Left ventricle myocardium inferior (tissue), 1 donor: ENCODE measurements around the gene PIK3CD. TPM values are rescaled to one million over a fixed set of nuclear protein-coding genes. Genes with fewer than 3 reads are reported as not detected.

Experiments used
- DNase-seq: peaks from one replicate; pipeline ENCODE4 v3.0.0-alpha.2; 2020
- H3K27ac ChIP-seq: fragments of 200-600 bp; replicated peaks from 2 replicates; pipeline ENCODE4 v1.8.0; 2021
- H3K27me3 ChIP-seq: fragments of 200-600 bp; 2 replicates; pipeline ENCODE4 v1.8.0; 2021; ENCODE audit warnings: low read depth
- H3K36me3 ChIP-seq: fragments of 200-600 bp; 2 replicates; pipeline ENCODE4 v1.8.0; 2021
- H3K4me1 ChIP-seq: fragments of 200-600 bp; 2 replicates; pipeline ENCODE4 v1.8.0; 2021
- H3K4me3 ChIP-seq: fragments of 200-600 bp; 2 replicates; pipeline ENCODE4 v1.8.0; 2021; ENCODE audit warnings: mild to moderate bottlenecking, moderate library complexity
- H3K9me3 ChIP-seq: fragments of 200-600 bp; replicated peaks from 2 replicates; pipeline ENCODE4 v1.8.0; 2021
- CTCF ChIP-seq: fragments of 200-600 bp; IDR thresholded peaks from 2 replicates; pipeline ENCODE4 v1.8.0; 2021; ENCODE audit warnings: antibody characterized with exemption, mild to moderate bottlenecking, borderline replicate concordance
- intact Hi-C: fragments of 100-400 bp; cut with micrococcal nuclease; formaldehyde crosslinking; loops from one replicate; pipeline ENCODE4 v1.11.0; 2022
- total RNA-seq: library from RNA; stranded (reverse); fragmentation: NEBNext Ultra II Directional; extraction: Animal tissue kit (Norgen Biotek cat#: 25700); gene quantifications from one replicate; pipeline ENCODE4 v1.2.1, GENCODE V29; 2021
- donor health status: DM: no; HTN: yes; CAD: no; lungs with severe emphysema.

PIK3CD gene
- total RNA-seq, 1 donor from 2014 or later = 2.6 TPM

GRCh38 chr1:9731051-9731537, 79.6 kb downstream of the PIK3CD start:
- Histone ChIP-seq H3K27ac (no peak overlapping the region), H3K27me3 (no peaks in the 10 kb centered on the region), H3K4me3 (no peak overlapping the region), H3K36me3 (peaks cover 81% of the 10 kb centered on the region), H3K9me3 (no peaks in the 10 kb centered on the region), H3K4me1 (no peaks in the 10 kb centered on the region)
- intact Hi-C loops = no loop called here
- no peak for DNase-seq
- no peak for TF ChIP-seq CTCF

DNA sequence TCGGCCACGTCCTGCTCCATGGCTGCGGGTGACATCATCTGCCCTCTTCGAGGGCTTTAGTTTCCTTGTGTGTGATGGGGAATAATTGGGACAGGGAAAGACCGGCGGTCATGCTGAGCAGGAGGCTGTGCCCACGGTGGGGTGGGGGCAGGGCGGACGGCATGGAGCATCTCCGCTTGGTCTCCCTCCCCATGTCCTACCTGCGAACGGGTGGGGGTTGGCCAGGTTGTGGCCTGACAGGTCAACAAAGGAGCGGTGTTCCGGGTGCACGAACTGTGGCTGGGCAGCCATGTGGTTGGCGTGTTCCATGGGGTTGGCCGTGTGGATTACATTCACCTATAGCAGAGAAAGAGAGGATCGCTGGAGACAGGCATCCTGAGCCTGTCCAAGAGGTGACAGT, 80.0 kb downstream of the PIK3CD start:
- Histone ChIP-seq H3K9me3 (no peaks in the 10 kb centered on the region), H3K4me3 (no peak overlapping the region), H3K4me1 (no peaks in the 10 kb centered on the region), H3K27me3 (no peaks in the 10 kb centered on the region), H3K27ac (no peak overlapping the region), H3K36me3 (peaks cover 86% of the 10 kb centered on the region)
- intact Hi-C loops = no loop called here
- no peak for DNase-seq
- no peak for TF ChIP-seq CTCF

DNA sequence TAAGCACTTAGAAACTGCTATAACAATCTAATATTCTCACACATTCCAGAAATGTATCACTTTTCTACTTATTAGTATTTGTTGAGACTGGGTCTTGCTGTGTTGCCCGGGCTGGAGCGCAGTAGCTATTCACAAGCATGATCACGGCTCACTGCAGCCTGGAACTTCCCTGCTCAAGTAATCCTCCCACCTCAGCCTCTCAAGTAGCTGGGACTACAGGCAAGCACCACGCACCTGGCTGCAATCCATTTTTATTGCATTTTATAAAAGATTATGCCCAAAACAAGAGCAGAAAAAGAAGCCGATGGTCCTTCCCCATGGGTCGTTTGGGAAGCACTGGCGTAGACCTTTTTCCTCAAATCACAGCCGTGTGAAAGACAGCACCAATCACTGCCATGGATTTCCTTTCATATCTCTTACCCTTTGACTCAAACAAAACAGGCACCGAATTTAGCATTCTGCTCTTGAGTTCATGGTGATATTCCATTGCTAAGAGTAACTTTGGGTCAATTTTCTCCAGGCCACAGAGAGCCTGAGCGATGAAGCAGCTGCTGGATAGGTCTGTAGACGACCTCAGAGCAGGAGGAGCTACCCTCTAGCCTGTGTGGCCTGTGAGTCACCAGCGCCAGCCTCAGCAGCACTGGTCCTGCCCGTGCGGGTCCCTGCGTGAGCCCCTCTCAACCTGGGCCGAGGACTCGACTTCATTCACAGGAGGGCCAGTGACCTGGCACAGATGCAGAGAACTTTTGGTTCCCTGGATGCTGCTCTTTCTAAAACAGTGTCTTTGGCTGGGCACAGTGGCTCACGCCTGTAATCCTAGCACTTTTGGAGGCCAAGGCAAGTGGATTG, 80.8 kb downstream of the PIK3CD start:
- DNase-seq = no peak

GRCh38 chr1:9733160-9733789, 81.7 kb downstream of the PIK3CD start:
- H3K36me3 ChIP-seq = peaks cover 100% of the 10 kb centered on the region
- H3K9me3 ChIP-seq = no peaks in the 10 kb centered on the region
- intact Hi-C loops = no loop called here
- TF ChIP-seq CTCF = no peak
- no peak overlapping the region for H3K4me3 ChIP-seq
- no peaks in the 10 kb centered on the region for H3K4me1 ChIP-seq
- no peak overlapping the region for H3K27ac ChIP-seq
- DNase-seq = no peak
- H3K27me3 ChIP-seq = no peaks in the 10 kb centered on the region

More for the DNA sequence above, 80.8 kb downstream of the PIK3CD start:
- Histone ChIP-seq H3K36me3 (peaks cover 94% of the 10 kb centered on the region), H3K9me3 (no peaks in the 10 kb centered on the region), H3K4me1 (no peaks in the 10 kb centered on the region), H3K4me3 (no peak overlapping the region), H3K27me3 (no peaks in the 10 kb centered on the region), H3K27ac (no peak overlapping the region)
- TF ChIP-seq CTCF = no peak
- intact Hi-C loops = no loop called here

DNA sequence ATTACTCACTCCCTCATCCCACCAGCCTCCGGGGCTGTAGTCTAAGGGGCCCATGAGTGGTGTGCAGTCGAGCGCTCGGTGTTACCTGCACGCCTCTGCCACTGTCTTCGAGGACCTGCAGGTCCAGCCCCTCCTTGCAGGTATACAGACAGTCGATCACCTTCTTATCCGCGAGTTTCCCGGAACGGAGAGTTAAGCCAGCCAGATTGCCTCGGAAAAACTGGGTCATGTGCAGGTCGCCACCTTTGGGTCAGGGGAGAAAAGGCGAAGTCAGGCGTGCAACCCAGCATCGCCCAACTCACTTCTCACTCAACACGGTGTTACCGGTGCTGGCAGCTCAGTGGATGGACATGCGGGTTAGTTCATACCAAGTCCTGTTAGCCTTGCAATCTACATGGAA, 84.3 kb downstream of the PIK3CD start:
- peaks cover 100% of the 10 kb centered on the region for H3K36me3 ChIP-seq
- H3K4me1 ChIP-seq = no peaks in the 10 kb centered on the region
- H3K27ac ChIP-seq = no peak overlapping the region
- no peak for DNase-seq
- H3K27me3 ChIP-seq = no peaks in the 10 kb centered on the region
- H3K9me3 ChIP-seq = no peaks in the 10 kb centered on the region
- no peak overlapping the region for H3K4me3 ChIP-seq
- intact Hi-C loops = no loop called here
- TF ChIP-seq CTCF = no peak
